Activated CD8-positive, alpha-beta memory T cell treated with anti-CD3 and anti-CD28 coated beads for 48 hours (primary cell): ENCODE data around the gene DTX1.
A peak's percentile ranks its signal among the peaks of the same experiment; 100 is the strongest.

ENCODE experiments used
- DNase-seq, 3 experiments: peaks; one replicate each; pipeline ENCODE4 v3.0.0-alpha.2; 2020; ENCODE audit warnings: low read depth in 2 of 3, low spot score in 2 of 3

Gene DTX1

DNA sequence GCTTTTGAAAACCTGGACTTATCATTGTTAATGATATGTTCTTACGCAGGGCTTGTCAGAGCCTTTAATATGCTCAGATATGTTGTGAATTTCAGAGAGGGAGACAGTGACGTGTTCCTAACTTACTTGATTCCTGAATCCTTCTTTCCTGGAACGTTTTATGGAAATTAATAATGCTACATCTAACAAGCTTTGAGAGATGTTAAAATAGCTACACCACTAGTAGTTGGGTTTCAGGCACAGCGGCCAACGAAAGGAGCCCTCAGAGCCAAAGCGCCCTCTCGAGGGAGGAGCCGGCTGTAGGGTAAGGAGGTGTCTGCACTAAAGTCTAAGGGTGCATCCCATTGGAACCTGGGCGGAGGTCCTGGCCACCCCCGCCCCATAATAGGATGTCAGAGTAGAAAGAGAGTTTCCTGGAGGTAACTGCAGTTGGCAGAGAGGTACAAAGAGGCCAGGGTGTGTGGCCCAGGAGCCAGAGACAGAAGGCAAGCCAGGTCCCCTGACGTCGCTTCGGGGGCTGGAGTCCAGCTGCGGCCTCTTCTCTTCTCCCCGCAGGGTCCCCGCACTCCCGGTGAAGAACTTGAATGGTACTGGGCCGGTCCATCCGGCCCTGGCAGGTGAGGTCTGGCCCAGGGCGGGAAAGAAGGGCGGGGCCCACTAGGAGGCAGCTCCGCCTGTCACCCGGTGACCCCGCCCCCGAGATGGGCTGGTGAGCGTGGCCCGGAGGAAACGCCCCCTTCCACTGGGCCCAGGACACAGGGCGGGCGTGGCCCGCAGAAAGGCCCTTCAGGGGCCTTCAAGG lies 36.3 kb downstream of the DTX1 start:
- DNase-seq: no peak

DNA sequence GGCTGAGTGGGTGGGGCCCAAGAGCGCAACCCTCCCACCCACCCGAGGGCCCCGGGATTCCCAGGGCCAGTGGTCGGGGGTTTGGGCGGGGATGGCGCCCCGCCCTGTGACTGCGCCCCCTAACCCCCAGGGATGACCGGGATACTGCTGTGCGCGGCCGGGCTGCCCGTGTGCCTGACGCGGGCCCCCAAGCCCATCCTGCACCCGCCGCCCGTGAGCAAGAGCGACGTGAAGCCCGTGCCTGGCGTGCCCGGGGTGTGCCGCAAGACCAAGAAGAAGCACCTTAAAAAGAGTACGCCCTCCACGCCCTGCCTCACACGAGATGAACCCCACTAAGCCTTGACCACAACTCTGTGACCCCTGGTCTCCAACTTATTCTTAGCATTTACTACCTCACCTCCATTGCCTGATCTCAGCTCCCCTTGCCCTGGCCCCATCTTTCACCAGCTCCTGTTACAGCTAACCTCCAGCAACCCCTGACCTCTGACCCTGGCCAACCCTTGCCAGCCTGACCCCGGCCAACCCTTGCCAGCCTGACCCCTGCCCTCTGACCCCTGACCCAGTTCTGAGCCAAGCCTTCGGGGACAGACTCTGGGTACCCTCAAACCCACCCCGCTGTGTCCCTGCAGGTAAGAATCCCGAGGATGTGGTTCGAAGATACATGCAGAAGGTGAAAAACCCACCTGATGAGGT lies 37.0 kb downstream of the DTX1 start:
- no peak for DNase-seq

DNA sequence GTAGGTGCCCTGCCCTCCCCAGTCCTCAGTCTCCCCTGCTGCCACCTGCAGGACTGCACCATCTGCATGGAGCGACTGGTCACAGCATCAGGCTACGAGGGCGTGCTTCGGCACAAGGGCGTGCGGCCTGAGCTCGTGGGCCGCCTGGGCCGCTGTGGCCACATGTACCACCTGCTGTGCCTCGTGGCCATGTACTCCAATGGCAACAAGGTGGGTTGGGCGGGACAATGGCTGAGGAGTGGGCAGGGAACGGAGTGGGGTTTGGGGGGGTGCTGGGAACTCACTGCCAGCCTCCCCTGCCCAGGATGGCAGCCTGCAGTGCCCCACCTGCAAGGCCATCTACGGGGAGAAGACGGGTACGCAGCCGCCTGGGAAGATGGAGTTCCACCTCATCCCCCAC lies 38.2 kb downstream of the DTX1 start:
- no peak for DNase-seq

DNA sequence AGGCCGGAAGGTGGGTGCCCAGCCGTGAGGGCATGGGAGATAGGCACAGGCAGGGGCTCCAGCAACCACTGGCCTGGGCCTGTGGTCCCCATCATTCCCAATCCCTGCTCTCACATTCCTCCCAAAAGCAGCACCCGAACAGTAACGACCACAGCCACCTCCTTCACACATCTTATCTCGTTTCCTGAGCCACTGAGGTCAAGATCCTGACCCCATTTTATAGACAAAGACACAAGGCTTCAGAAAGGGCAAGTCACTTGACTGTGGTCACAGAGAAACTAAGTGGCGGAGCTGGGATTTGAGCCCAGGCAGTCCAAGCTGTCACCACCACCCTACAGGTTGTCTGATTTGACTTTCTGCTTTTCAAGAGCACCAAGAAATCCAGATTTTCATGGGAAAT lies 38.9 kb downstream of the DTX1 start:
- no peak for DNase-seq

DNA sequence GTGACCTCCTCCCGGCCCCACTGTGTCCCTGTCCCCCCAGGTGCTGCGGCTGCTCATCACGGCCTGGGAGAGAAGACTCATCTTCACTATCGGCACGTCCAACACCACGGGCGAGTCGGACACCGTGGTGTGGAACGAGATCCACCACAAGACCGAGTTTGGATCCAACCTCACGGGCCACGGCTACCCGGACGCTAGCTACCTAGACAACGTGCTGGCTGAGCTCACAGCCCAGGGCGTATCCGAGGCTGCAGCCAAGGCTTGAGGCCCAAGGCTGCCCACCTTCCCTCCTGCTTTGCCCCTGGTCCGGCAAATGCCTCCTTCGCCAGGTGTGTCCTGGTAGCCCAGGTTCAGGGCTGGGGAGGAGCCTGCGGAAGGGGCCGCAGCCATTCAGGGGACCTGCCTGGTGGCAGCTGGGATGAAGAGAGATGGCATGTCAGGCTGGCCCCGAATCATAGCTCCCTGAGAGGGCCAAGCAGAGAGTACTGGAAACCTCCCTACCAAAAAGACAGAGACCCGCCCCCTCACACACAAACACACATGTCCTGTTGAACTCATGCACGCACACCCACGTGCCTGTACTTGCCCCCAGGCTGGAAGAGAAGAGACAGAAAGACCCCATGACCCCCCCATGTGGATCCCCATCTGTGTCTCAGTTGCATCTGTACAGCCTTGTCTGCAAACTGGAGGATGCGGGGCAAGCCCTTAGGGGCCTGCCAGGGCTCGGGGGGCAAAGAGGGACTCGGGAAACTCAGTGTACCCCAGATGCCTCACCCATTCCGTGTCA lies 40.3 kb downstream of the DTX1 start:
- DNase-seq: no peak

DNA sequence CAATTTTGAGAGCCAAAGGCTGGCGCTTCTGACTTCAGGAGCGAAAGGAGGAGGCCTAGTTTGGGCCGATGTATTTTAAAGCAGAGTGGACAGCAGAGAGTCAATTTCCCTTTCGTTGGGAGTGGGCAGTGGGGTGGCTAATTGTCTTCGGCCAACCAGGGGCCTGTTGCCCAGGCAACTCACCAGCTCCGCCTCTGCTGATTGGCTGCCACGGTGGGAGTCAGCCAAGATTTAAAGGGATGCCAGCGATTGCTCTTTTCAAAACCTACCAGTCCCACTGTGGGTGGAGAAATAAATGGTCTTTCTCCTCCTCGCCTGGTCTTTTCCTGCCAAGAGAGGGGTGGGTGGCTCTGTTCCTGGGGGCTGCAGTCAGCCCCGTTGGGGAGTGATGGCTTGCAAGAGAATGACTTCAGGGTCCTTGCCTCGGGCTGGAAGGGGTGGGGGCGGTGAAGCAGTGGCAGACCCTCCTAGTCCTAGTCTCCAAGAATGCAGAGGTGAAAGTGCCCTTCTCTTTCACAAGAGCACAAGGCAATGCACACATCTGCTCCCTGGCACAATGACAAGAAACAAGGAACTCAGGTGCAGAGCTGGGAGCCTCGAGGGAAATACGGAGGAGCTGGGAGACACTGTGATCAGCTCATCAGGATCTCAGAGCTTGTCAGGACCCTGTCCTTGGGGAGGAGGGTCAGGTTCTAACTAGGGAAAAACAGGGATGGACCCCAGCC lies 41.3 kb downstream of the DTX1 start:
- no peak for DNase-seq

DNA sequence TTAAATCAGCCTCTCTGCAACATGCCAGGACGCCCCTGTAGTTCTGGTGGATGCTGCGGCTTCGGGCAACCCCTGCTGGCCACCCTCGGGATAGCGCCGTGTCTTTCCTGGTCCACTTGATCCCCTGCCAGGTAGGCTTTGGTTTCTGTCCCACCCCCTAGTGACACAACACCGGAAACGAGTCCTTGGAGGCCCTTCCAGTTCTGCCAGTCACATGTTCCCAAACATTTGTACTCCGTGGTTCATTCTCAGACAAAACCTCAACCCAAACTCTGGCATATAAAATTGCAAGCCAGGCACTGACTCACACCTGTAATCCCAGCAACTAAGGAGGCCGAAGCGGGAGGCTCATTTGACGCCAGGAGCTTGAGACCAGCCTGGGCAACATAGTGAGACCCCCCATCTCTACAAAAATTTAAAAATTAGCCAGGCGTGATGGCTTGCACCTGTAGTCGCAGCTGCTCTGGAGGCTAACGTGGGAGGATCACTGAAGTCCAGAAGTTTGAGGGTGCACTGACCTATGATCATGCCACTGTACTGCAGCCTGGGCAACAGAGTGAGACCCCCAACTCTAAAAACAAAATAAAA lies 42.0 kb downstream of the DTX1 start:
- peak; percentile 32 to 60 (median 55) for DNase-seq

DNA sequence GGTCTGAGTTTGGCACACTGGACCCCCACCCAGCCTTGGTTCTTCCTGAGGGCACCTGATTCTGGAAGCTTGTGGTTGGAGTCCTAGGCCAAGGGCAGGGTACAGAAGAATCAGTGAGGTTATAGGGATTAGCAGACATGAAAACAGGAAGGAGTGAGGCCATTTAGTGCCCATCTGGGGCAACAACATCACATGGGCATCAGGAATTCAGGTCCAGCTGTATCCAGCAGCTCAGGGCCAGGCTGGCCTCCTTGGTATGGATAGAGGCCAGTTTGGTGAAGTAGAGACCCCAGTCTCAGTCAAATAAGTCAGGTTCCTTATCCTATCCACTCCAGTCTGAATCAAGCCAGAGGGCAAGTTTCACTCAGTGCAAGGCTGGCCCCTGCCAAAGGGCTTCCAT lies 42.8 kb downstream of the DTX1 start:
- no peak for DNase-seq

DNA sequence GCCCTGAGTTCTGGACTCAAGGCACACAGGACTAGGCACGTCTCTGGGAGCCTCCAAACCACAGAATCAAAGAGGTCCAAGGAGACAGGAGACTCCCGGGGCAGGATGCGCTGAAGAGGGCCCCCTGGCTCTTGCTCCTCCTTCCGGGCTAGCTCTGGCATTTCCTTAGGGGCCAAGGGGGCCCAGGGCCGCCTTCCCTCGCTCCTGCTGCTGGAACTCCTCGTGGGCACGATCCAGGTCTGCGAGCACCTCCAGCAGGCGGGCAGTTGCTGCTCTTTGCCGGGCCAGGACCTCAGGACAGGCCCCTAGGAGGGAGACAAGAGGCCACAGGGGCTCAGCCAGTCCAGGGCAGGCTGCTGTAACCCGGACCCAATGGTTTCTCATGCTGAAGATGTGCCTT lies 43.2 kb downstream of the DTX1 start:
- DNase-seq: no peak

DNA sequence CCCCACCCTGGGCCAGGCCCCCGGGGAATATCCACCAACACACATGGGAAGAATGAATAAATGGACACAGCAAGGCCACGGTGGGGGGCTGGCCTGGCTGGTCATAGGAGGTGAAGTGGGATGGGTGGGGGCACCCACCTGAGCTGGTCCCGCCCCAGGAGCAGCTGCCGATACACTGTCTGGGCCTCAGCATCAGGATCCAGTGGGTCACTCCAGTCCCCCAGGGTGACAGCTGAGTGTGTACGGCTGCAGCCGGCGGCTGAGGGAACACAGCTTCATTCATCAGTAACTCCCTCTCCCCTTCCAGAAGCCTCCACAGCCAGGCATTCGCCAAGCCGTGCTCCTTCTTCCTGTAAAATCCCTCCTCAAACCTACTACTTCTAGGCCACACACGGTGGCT lies 45.2 kb downstream of the DTX1 start:
- DNase-seq: no peak

DNA sequence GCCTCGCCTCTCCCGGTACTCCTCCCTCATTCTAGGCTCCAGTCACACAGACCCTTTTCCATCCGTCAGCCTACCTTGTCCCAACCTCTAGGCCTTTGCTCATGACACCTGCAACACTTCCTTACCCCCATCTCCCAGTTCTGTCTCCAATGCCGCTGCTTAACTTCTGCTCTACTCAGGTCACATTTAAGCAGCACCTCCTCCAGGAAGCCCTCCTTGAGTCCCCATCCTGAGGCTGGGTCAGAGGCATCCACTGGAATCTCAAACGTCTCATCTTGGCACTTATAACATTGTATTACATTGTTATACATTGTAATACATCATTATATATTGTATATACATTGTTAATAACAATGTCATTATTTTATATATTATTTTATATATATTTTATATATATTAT lies 46.3 kb downstream of the DTX1 start:
- DNase-seq: no peak

DNA sequence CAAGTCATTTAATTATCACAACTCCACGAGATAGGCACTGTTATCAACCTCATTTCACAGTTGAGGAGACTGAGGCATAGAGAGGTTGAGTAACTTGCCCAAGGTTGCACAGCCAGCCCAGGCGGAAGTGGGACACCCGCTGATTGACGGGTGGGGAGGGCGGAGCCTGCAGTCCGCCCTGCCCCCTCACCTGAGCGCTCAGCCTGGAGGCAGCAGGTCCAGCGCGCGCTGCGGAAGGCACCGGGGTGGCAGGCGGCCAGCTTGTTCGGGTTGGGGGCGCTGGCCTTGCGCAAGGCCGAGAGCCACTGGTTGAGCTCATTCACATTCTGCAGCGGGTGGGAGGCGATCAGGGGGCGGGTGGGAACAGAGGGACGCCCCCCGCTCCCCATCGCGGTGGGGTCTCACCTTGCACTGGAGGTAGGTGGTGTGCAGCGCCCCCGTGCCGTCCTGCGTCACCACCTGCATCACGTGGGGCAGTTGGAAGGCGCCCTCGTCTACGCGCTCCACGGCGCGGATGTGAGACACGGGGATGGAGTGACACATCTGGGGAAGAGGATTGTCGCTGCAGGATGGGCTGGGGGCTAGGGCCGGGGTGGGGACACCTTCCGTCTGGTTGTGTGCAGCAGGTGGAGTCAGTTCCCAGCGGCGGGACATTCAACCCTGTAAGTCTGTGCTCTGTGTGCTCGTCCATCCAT lies 47.4 kb downstream of the DTX1 start:
- DNase-seq: no peak

DNA sequence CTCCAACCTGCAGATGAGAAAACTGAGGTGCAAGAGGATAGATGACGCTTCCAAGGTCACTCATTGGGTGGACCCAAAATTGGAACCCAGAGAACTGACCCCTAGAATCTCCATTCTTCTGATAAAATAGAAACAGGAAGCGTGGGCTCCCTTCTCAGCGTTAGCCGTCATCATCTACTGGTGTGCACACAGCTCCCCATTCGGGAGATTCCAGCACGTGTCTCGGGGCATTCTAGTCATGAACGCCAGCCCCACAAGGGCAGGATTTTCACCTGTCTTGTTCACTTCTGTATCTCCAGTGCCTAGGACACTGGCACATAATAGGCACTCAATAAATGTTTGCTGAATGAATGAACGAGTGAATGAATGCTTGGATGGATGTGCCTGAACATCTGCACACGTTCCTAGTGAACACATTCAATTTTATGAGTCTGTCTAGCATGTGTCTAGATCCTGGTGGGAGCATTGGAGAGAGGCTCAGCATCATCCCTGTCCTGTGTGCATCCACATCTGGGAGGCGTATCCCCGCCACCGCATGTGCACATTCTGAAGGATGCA lies 48.5 kb downstream of the DTX1 start:
- no peak for DNase-seq

DNA sequence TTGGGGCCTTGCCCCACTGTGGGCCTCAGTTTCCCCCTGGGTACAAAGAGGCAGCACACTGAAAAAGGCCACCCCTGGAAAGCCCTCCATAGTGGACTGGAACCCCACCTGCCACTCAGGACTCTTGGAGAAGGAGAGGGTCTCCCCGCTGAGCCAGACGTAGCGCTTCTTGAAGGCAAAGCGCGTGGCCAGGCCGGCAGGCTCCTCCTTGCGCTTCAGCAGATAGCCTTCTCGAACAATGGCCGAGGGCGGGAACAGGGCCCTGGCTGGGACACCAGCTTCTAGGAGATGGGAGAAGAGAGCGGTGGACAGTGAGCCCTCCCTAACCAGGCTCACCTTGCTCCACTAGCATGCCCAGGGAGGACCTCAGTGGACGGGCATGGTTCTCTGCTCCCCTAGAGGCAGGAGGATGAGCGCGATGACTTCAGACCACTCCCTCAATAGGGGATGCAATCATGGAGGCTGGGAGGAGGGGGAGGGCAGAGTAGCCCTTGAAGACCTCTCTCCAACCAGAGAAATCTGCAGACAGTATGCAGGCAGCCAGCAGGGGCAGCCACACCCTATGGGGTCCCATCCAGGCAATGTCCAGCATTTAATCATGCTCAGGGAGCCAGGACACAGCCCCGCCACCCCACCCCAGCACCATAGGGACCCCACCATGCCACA lies 49.2 kb downstream of the DTX1 start:
- DNase-seq: no peak

DNA sequence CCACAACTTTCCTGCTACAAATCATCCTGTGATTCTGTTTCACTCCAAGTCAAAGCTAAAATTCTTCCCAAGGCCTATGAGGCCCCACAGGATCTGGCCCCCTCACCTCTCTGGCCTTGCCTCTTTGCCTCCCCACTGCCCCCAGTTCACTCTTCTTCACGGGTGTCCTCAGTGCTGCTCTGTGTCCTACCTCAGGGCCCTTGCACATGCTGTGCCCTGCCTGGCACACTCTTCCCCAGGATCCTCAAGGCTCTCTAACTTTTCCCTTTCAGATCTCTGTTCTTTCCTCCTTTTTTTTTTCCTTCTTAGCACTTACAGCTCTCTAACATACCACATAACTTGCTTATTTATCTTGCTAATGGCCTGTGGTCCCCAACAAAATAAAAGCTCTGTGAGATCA lies 49.8 kb downstream of the DTX1 start:
- no peak for DNase-seq

DNA sequence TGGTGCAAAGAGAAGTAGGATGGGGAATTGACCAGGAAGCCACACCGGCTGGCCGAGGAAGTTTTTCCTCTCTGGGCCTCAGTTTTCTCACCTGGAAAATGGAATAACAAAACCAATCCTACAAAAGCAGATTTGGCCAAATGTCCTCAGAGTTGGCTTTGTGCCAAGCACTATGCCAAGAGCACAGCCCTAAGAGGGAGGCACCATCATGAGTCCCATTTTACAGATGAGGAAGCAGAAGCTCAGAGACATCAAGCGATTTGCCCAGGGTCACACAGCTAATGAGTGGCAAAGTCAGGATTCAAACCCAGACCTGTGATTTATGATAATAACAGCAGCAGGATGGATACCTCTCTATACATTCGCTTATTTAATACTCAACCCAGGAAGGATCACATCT lies 51.8 kb downstream of the DTX1 start:
- no peak for DNase-seq

DNA sequence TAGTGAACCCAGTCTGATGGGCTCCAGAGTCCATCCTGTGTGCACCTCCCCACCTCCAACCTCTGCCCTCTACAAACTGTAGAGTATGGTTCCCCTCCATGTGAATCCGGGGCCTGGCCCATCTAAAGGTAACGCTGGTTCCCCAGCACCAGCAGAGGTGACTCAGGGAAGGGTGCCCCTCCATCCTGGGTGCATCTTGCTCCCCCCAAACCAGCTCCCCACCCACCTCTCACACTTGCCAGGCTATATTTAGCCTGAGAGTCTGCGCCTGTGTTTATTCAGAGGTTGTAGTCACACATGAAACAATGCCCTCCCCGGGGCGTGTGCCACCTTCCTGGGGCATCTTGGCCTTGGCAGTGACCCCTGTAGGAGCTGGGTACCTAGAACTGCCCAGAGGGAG lies 52.8 kb downstream of the DTX1 start:
- no peak for DNase-seq

DNA sequence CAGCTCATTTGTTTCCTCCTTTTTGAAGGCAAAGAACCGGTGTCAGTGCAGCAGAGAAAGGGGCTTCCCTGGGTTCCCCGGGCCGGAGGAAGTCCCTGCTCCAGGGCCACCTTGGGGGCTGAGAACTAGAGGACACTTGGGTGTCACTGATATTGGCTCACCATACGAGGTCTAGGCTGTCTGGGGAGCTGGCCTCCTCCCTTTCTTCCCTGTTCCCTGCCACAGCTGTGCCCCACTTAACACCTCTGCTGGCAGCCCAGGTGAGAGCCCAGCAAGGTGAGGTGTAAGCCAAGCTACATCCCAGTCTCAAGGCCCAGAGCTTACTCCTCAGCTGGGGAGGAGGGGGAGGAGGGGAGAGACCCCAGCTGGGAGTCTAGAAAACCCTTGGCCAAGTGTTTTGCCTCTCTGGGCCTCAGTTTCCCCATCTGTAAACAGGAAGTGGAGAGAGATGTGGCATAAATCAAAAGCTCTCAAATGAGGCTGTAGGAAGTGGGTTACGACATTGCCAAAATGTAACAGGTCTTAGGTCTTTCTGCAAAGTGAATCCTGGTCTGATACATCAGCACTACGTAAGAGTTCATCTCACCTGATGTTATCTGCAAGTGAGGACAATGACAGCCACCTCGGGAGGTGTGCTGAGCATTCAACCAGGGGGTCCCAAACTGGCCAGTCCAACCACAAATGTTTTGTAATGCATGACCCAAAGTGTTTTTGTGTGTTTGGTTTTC lies 53.5 kb downstream of the DTX1 start:
- DNase-seq: no peak

DNA sequence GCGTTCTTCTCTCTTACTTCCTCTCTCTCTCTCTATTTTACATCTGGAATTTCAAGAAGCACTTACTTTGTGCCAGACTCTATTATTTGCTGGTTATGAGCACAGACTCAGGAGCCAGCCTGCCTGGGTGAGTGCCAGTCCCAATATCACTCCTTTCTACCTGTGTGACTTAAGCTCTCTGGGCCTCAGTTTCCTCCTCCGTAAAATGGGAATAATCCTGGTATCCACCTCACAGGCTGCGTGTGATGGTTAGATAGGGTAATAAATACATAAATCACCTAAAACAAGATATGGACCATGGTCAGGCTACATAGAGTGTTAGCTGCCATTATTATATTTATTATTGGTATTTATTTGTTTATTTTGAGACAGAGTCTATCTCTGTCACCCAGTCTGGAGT lies 54.7 kb downstream of the DTX1 start:
- no peak for DNase-seq
